Myometrial cell (primary cell): ENCODE results near the gene ORAI2. TPM values are rescaled to one million over a fixed set of nuclear protein-coding genes. Genes with fewer than 3 reads are reported as not detected.

ENCODE experiments used
- total RNA-seq: library from RNA; depleted of rRNA; stranded (reverse); fragments of >200 nt; gene quantifications from 2 replicates; pipeline ENCODE4 v1.2.3, GENCODE V29; 2015

Gene ORAI2
- total RNA-seq = 60.5 and 76.4 TPM in 2 replicates

DNA sequence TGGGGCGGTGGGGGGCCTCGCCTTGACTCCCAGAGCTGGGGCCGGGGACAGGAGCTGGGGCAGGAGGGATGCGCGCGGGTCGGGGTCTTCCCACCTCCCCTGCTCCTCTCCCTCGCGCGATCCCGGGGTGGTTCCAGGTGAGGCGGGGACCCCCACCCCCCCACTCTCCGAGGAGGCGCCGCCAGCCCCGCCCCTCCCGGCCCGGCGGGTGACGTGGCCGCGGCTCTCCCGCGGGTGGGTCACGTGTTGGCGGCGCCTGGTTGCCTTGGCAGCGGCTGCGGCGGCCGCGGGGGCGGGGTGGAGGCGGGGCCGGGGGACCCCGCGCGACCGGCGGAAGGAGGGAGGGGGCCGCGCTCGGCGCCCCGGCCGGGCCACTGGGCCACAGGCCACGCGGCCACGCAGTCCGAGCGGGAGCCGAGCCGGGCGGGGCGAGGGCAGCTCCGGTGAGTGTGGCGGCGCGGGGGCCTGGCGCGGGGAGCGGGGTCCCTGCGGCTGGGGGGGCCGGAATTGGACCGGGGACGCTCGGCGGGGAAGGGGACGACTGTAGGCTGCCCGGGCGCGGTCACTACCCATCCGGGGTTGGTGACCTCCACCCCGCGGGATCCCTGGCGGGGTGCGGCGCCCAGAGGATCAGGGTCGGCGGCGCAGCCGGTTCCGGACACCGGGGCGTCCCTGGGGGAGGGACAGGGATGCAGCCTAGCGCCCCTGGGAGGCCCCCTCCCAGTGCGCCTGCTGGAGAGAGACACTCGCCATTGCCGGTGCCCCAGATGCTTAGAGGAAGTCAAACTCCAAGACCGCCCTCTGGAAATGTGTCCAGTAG, at the start of gene ORAI2:
TSS of gene ORAI2 (plus strand) at position 357 of the 820 bp plus-strand sequence. CDS start 5,382 bp downstream, outside the sequence.

DNA sequence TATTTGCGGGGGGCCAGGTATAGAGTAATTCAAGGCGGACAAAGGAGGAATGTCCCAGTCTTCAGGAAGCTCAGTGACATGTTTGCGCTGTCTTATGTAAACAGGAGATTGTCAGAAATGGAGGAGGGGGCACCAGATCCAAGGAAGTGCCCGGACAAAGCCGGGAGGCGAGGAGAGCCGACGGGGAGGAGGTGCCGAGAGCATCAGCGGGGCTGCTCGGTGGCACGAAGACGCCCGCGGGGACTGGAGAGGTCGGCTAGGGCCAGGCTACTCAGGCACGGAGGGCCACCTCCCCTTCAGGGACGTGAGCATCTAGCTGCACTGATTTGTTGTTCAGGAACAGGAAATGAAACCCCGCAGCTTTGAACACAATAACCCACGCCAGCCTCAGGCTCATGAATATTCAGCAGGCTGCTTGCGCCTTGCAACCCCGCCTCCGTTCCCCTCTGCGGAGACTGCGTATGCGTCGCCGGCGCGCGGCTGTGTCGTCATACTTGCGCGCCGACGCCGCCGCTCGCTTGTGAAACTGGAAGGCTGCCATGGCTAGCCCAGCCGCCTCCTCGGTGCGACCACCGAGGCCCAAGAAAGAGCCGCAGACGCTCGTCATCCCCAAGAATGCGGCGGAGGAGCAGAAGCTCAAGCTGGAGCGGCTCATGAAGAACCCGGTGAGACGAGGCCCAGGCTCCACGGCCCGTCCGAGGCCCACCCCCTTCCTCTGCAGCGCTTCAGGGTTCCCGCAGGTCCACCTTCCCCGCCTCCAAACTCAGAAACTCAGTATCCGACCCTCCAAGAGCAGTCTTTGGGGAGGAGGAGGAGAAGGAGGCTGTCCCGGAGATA, 37.3 kb upstream of the ORAI2 start, which contains the start of gene PRKRIP1:
TSS of gene PRKRIP1 (plus strand) at position 491 of the 837 bp plus-strand sequence. CDS start at position 540, 49 bp downstream.

DNA sequence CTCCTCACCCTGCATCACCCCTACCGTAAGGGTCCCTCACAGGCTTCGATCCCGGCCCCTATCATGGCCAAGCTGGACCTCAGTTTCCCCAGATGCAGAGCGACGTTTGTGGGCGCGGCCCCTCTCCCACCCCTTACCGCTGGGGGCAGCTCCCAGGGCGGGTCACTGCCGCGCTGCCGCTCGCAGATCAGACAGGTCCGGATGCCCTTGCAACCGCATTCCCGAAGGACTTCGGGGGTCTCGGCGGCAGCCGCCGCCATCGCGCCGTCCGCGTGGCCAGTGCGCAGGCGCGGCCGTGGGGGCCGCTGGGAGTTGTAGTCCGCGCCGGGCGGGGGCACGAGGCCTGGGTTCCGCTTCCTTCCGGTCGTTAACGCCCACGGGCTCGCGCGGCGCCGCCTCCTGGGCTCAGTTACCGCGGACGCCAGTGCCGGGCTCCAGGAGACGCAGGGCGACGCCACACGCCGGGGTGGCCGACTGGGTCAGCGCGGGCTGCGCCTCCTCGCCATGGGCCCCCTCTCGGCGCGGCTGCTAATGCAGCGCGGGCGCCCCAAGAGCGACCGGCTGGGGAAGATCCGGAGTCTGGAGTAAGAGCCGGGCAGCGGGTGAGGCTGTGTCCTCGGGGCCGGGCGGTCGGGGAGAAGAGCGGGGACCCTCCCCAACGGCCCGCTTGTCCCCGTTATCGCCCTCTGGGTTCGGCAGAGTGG, 31.4 kb downstream of the ORAI2 start, which contains the start of the genes ALKBH4 and LRWD1:
TSS of gene ALKBH4 (minus strand) at position 287 of the 704 bp plus-strand sequence. CDS start at position 260, 27 bp downstream.
TSS of gene LRWD1 (plus strand) at position 408 of the 704 bp plus-strand sequence. CDS start at position 505, 97 bp downstream.

DNA sequence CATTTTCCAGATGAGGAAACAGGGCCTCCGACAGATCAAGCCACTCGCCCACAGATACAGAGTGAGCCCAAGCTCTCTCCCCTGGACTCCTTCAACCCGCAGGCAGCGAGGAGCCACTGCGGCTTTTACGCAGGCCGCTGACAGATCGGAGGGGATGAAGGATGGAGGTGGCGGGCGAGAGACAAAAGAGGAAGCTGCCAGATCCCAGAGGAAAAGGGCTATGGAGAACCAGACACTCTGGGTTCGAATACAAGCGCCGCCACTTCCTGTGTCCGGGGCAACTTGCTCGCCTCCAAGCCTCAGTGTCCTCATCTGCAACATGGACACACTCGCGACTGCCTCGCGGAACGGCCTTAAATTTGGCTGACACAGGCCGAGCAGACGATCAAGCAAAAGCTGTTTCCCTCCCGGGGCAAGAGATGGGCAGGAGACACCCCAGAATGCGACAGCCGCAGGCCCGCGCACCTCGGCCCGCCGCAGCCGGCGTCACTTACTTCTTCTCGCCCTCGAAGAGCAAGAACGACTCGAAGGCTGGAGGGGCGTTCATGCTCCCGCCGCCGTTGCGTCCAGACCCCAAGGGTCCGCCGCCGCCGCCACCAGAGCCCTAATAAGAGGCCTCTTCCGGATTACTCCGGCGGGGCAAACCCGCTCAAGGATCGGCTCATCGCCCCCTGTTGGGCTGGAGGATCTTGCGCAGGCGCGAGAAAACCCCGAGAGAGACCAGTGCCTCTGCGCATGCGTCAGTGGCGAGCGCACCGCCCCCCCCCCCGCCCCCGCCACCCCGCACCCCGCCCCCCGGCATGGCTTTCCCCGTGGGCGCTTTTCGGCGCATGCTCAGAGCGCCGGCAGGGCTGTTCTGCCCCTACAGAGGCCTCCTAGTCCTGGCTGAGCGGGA, 45.2 kb downstream of the ORAI2 start, which contains the start of gene POLR2J:
TSS of gene POLR2J (minus strand) at position 609 of the 895 bp plus-strand sequence. CDS start at position 547, 62 bp downstream.

Other genes starting within 250 kb of the ORAI2 start
- 1.8 and 4.3 TPM in 2 replicates for gene SH2B2, start 146.7 kb upstream of the ORAI2 start, total RNA-seq
- gene SPDYE6, start 77.1 kb upstream of the ORAI2 start, total RNA-seq = not detected in 2 replicates
- 10.1 and 12.8 TPM in 2 replicates for gene PRKRIP1, start 37.2 kb upstream of the ORAI2 start, total RNA-seq
- 10.3 and 42.7 TPM in 2 replicates for gene ALKBH4, start 31.3 kb downstream of the ORAI2 start, total RNA-seq
- gene LRWD1, start 31.4 kb downstream of the ORAI2 start, total RNA-seq = 12.4 and 20.9 TPM in 2 replicates
- 10.3 and 14.4 TPM in 2 replicates for gene POLR2J, start 45.3 kb downstream of the ORAI2 start, total RNA-seq
- 3.2 and 5.8 TPM in 2 replicates for gene RASA4B, start 84.2 kb downstream of the ORAI2 start, total RNA-seq
- gene UPK3BL2, start 110.1 kb downstream of the ORAI2 start, total RNA-seq = not detected in 2 replicates
- not detected in 2 replicates for gene SPDYE2, start 117.7 kb downstream of the ORAI2 start, total RNA-seq
- gene POLR2J3, start 139.0 kb downstream of the ORAI2 start, total RNA-seq = 3.2 and 10.3 TPM in 2 replicates
- gene RASA4, start 183.2 kb downstream of the ORAI2 start, total RNA-seq = 2.6 and 3.9 TPM in 2 replicates
- gene UPK3BL1, start 209.2 kb downstream of the ORAI2 start, total RNA-seq = 31.4 and 35.5 TPM in 2 replicates
- gene SPDYE2B, start 216.7 kb downstream of the ORAI2 start, total RNA-seq = not detected in 2 replicates
- gene POLR2J2, start 238.1 kb downstream of the ORAI2 start, total RNA-seq = not detected in 2 replicates